Measurements from ENCODE around the gene GLTPD2.

DNA sequence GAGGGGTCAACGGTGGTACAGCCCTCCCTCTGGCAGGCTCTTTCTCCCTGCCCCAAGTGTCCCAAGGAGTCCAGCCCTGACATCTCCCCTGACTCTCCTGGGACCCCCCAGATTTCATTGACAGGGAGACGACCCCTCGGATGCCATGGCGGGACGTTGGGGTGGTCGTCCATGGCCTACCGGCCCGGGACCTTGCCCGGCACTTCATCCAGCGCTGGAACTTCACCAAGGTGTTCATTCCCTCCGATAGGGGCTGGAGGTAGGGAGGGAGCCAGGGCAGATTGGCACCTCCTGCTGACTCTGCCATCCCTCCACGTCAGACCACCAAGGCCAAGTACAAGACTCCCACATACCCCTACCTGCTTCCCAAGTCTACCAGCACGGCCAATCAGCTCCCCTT, 28.1 kb downstream of the GLTPD2 start:
- TF ChIP-seq POLR2AphosphoS5 (IDR thresholded peaks at IDR 0.05) (no peak), POLR2A (IDR thresholded peaks at IDR 0.05) (no peak)
